ENCODE measurements around the gene JOSD2.

DNA sequence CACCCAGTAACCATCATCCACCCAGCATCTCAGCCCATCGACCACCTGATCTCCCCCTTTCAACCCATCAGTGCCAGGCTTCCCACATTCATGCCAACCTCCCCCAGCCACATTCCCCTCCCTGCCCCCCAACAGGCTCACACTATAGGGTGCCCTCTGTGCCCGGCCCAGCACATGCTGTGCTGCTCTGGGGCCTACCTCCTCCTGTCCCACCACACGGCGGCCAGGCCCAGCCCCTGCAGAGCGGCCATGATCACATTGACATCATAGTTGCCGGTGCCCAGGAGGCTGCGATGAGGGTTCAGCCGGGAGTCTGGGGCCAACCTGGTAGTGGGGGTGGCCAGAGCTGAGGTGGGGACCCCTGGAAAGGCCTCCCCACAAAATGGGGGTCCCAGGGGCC is 3.6 kb downstream of the JOSD2 start:
- TF ChIP-seq, protein P1, sequence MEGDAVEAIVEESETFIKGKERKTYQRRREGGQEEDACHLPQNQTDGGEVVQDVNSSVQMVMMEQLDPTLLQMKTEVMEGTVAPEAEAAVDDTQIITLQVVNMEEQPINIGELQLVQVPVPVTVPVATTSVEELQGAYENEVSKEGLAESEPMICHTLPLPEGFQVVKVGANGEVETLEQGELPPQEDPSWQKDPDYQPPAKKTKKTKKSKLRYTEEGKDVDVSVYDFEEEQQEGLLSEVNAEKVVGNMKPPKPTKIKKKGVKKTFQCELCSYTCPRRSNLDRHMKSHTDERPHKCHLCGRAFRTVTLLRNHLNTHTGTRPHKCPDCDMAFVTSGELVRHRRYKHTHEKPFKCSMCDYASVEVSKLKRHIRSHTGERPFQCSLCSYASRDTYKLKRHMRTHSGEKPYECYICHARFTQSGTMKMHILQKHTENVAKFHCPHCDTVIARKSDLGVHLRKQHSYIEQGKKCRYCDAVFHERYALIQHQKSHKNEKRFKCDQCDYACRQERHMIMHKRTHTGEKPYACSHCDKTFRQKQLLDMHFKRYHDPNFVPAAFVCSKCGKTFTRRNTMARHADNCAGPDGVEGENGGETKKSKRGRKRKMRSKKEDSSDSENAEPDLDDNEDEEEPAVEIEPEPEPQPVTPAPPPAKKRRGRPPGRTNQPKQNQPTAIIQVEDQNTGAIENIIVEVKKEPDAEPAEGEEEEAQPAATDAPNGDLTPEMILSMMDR (IDR thresholded peaks at IDR 0.05): no peak
- TF ChIP-seq EP300 (IDR thresholded peaks at IDR 0.05): no peak
- TF ChIP-seq POLR2A (IDR thresholded peaks at IDR 0.05): no peak
